ENCODE measurements around the gene NDUFA13.

NDUFA13 gene

DNA sequence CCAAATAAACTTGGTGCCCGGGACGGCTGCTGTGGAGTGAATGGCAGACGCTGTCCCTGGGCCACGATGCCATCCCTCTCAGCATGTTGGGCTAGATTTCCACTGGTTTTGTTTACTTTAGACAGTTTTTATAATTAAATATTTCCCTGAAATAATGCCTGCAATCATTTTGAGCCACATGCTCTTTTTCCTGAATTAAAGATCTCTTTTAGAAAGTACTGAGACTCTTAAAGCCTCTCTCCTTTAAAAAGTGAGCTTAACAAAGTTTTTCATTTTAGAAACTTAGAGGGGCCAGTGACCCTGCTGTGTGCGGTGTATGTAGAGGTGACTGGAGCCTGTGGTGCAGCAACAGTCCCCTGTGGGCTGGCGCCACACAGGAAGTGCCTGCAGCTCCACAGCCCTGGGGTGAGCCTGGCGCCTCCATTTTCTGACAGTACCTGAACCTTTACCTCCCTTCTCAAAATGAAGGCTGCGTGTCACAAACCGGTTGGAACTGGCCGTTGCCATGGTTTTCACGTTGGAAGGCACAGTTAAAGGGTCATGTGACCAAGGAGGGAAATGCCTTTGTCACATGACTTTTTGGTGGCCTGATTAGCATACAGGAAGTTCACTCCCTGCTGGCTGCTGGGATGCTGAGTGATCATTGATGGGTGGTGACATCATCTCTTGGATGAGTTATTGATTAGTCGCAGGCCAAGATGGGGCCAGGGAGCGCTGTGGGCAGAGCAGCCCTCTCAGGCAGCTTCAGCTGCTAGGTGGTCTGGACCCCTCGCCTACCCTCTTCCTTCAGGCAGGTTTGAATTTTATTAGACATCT, 26.9 kb upstream of the NDUFA13 start:
- peak; percentile 90 for DNase-seq (ENCODE audit: low read depth, low spot score)

DNA sequence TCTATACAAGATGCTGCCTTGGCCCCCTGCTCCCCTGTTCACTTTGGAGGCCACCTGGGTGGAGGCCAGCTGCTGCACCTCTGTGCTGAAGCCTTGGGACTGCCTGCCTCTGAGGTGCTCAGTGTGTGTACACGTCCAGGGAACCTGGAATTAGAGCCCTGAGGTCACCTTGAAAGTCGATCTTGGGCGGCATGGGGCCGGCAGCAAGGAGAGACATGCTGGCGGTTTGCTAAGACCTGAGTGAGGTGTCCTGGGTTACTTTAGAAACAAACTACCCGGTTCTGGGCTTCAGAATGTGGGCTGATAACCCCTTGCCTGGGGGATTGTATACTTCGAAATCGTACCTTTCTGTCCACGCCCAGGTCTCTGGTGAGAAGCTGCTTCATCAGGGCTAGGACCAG, 26.2 kb upstream of the NDUFA13 start:
- no peak for DNase-seq (ENCODE audit: low read depth, low spot score)

DNA sequence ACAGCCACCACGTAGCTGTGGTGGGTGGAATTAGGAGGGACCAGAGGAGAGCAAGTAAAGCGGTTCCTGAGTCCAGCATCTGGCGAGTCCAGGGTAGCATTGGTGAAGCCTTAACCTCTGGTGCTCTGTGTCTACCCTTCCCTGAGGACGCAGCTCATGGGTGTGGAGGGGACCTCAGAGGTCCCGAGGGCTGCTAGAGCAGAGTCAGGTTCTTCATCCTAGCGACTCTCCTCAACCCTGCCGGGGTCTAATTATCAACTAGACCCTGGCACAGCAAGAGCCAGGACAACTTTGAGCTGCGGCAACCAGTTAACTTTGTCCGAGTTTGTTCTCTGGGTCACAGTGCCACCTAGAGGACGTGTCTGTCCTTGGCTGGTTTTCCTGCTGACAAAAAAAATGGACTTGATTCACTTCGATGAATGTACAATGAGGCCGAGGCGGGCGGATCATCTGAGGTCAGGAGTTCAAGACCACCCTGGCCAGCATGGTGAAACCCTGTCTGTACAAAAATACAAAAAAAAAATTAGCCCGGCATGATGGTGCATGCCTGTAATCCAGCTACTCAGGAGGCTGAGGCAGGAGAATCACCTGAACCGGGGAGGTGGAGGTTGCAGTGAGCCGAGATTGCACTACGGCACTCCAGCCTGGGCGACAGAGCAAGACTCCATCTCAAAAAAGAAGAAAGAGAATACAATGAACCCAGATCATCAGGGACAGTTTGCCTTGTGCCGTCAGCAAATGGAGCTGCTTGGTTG, 25.6 kb upstream of the NDUFA13 start:
- DNase-seq (ENCODE audit: low read depth, low spot score): peak; percentile 71

DNA sequence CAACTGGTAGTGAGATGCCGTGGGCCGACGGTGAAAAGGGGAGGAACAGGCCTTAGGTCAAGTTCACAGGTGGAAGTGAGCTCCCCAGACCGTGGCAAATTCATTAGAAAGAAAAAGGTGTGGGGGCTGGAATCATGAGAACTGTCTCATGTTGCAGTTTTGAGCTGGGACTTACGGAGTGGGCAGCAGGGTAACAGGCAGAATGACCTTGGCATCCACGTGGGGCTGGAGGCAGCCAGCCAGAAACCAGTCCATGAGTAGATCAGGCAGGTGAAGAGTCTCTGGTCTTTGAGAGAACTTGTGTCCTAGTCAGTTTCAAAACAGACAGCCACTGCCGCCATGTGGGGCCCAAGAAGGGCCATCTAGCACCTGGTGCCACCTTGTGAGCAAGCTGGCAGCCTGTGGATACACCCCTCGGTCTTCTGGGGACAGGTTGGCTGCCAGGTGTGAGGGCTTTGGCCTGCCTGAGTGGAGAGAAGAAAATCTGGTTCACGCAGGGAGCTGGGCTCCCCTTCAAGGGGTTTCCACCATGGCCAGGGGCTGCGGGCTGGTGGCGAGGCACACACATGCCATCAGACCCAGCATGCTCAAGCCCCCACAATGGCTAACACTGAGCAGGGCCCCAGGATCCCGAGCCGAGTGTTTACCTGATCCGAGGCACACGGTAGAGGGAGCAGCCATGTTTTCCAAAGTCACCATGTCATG, 24.6 kb upstream of the NDUFA13 start:
- DNase-seq (ENCODE audit: low read depth, low spot score): no peak

DNA sequence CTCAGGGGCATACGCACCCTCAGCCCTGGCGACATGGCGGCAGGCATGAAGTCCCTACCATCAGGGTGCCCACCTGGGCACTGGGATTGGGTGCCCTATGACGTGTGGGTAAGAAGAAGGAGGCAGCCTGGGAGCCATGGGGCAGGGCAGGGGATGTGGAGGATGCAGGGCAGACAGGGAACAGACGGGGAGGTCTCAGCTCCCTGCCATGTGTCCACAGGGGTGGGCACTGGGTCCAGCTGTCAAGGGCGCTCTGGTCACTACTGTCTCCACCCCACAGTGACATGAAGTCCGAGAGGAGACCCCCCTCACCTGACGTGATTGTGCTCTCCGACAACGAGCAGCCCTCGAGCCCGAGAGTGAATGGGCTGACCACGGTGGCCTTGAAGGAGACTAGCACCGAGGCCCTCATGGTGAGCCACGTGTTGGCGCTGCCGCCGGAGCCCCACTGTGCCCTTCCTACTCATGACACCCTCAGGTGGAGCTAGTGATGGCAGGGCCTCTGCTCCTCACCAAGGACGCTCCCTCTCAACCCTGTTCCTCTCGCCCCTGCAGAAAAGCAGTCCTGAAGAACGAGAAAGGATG, 23.9 kb upstream of the NDUFA13 start:
- DNase-seq (ENCODE audit: low read depth, low spot score): no peak

DNA sequence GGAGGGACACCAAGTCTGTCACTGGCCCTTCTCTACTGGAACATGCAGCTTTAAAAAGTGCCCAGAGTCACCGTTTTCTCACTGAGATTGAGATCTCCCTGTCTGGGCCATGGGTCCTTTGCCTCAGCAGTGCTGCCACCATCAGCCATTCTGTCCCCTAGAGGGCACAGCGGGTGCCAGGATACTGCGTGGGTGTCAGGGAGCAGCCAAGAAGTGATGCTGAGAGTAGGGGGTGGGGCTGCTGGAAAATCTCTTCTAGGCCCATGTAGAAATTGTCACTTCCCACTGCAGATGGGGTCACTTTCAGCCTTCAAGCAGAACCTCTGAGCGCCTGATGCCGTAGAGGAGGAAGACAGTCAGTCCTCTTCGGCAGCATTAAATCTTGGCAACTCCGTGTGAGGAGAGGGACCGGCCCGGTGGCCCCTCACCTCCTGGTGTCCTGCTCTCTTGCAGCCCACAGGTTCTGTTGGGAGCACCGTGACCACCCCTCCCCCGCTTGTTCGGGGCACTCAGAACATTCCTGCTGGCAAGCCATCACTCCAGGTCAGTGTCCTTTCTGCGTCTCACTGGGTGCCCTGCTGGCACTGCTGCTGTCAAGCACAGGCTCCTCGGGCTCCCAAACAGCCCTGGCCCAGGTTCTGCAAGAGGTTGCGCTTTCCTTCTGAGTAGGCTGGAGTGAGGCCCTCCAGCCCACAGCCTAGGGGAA, 22.0 kb upstream of the NDUFA13 start:
- no peak for DNase-seq (ENCODE audit: low read depth, low spot score)

DNA sequence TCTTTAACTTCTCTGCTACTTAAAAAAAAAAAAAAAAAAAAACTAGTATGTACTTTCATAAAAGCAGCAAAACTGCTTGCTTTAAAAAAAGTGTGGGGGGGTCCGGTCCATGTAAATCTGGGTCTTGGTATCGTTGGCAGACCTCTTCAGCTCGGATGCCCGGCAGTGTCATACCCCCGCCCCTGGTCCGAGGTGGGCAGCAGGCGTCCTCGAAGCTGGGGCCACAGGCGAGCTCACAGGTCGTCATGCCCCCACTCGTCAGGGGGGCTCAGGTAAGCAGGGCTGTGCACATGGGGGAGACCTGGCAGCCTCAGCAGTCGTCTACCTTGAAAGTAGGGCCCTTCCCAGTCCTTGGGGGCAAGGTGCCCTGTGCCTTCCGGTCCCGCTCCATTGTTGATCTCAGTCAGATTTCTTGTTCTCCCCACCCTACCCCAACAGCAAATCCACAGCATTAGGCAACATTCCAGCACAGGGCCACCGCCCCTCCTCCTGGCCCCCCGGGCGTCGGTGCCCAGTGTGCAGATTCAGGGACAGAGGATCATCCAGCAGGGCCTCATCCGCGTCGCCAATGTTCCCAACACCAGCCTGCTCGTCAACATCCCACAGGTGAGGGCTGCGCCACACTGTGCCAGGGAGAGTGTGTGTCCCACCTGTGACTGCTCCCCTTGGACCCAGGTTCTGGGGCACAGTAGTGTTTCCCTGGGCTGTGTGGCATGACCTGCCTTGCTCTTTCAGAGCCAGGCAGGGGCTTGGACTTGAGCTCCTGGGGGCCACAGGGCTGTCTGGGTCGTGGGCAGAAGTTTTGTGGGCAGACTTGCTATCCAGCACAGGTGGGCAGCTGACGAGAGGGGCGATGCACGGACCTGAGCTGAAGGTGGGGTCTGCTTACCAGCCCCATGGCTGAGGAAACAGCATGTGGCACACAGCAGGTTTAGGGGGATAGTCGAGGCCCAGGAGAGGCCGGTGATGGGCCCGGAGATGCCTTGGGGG, 20.1 kb upstream of the NDUFA13 start:
- no peak for DNase-seq (ENCODE audit: low read depth, low spot score)

DNA sequence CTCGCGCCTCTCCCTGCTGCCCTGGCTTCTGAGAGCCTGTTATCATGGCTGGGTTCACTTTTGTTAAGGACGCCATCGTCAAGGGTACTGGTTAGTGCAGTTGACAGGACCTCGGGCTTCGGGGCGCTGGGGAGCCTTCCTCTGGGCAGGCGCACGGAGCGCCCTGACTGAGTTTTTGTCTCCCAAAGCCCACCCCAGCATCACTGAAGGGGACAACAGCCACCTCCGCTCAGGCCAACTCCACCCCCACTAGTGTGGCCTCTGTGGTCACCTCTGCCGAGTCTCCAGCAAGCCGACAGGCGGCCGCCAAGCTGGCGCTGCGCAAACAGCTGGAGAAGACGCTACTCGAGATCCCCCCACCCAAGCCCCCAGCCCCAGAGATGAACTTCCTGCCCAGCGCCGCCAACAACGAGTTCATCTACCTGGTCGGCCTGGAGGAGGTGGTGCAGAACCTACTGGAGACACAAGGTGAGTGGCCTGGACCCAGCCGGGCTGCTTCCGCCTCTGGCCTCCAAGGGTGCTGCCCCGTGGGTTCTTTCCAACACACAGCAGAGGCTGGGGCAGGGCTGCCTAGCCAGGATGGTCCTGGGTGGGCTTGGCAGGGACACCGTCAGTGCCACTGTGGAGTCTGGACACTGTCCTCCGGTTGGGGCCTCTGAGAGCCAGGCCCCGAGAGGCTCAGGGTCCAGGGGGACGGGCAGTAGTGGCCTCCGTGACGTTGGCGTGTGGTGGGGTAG, 17.6 kb upstream of the NDUFA13 start:
- DNase-seq (ENCODE audit: low read depth, low spot score): no peak

DNA sequence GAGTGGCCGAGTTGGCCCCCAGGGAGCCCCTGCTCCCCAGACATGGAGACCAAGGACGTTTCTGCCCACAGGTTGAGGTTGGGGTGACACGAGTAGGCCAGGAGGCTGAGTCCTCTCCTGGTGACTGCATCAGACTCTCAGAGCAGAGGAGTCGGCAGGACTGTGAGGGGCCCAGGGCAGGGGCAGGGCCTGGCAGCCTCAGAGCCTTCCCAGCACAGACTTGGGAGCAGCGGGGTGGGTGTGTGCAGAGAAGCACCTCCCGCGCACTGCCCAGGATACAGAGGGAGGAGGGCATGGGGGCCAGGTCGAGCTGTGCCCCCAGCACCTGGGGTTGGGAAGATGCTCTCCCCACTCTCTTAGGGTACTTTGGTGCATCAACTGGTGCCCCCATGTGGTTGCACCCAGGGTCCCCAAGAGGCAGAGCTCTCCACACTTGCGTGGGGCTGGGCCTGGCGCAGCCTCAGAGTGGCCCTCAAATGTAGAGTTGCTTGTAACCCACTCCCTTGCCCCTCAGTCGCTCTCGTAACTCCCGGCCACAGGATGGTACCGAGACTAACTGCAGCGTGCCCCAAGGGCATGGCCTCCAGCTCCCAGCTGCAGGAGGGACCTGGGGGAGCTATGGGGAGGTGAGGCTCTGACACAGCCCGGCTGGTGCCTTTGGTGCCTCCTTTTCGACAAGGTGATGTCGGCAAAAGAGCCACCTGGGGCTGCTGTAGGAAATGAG, 16.6 kb upstream of the NDUFA13 start:
- no peak for DNase-seq (ENCODE audit: low read depth, low spot score)

DNA sequence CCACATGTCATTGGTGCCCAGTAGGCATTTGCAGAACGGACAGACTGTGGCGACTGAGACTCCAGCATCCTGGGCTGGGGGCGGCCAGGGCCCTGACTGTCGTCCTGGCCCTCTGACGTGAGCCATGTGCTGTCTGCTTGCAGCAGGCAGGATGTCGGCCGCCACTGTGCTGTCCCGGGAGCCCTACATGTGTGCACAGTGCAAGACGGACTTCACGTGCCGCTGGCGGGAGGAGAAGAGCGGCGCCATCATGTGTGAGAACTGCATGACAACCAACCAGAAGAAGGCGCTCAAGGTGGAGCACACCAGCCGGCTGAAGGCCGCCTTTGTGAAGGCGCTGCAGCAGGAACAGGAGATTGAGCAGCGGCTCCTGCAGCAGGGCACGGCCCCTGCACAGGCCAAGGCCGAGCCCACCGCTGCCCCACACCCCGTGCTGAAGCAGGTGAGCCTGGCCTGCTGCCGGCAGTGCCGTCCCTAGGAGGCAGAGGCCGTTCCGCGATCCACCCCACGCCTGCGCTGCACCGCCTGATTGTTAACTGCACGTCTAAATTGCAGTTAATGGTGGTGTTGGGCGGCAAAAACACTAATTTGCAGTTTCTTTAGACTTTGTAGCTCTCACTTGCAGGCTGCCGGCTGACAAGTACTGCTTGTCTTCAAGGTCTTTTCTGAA, 14.9 kb upstream of the NDUFA13 start:
- no peak for DNase-seq (ENCODE audit: low read depth, low spot score)

DNA sequence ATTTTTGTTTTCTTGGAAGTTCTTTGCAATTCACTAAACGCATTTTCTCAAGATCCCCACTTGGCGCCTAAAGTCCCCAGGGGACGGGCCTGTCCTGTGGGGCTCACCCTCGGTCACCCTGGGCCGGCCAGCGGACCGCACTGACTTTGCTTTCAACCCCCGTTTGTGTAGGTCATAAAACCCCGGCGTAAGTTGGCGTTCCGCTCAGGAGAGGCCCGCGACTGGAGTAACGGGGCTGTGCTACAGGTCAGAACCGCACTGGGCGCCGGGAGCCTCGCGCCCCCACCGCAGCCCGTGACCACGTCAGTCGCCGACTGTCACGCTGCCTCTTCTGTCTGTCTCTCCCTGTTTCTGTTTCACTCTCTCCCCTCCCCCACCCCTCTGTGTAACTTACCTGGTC, 14.2 kb upstream of the NDUFA13 start:
- no peak for DNase-seq (ENCODE audit: low read depth, low spot score)

DNA sequence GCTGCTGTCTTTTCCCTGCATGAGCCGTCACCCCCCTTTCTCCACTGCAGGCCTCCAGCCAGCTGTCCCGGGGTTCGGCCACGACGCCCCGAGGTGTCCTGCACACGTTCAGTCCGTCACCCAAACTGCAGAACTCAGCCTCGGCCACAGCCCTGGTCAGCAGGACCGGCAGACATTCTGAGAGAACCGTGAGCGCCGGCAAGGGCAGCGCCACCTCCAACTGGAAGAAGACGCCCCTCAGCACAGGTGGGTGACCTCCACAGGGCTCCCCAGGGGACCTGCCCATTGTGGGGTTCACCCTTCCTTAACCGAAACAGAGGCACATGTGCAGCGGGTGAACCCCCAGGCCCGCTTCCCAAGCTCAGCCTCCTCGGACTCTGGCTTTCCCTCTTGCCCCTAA, 13.7 kb upstream of the NDUFA13 start:
- DNase-seq (ENCODE audit: low read depth, low spot score): no peak

DNA sequence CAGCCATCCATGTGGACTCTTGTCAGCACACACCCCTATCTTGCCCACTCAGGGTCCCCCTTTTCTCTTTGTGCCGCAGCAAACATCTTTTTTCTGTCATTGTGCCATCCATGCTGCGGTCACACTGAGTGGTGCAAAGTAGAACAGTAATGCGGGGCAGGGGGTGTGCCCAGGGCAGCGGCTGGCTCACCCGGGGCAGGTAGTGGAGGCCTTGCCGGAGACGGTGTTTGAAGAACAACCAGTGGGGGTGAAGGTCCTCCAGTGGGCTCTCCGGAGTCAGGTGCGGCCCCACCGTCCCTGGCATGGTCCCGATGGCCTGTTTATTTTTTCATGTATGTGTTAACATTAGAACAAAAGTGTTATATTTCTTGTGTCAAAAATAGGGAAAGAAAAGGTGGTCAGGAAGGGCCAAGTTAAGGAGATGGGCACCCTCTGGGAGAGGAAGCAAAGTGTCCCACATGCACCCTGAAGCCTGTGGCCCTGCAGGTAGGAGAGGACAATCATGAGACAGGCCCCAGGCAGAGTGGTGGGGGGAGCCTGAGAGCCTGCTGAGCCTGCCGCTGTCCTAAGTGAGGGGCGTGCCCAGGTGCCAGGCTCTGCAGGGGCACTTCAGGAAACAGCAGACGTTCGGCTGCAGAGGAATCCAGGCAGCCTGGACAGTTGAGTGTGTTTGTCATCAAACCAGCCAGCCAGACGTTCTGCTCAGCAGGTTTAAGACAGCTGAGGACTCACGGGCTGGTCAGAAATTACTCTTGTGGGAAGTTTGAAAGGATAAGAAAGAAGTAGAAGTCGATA, 13.0 kb upstream of the NDUFA13 start:
- DNase-seq (ENCODE audit: low read depth, low spot score): no peak

DNA sequence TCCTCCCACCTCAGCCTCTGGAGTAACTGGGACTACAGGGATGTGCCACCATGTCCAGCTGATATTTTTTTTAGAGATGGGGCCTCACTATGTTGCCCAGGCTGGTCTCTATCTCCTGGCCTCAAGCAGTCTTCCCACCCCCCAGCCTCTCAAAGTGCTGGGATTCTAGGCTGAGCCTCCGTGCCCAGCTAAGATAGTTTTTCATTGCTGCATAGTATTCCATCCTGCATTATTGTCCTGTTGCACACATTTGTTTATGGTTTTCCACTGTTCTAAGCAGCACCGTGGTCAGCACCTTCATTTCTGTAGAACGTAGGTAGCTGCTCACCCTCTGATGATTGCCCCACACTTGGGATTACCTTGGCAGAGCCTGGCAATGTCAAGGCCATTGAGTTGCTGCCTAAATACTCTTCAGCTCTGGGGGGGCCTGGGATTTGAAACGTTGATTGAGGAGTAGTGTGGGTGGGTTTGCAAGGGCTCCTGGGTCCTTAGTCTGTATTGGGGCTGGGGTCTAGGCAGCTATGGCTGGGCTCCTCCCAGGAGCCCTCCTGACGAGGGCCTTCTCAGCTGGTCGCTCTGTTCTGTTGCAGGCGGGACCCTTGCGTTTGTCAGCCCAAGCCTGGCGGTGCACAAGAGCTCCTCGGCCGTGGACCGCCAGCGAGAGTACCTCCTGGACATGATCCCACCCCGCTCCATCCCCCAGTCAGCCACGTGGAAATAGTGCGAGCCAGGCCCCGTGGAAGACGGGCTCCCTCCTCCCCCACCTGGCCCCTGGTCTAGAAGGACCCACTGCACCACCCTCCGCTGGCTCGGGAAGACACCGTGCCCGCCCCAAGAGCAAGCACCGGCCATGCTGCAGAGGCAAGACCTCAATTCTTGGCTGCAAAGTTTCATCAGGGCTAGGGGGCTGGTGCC, 11.0 kb upstream of the NDUFA13 start:
- DNase-seq (ENCODE audit: low read depth, low spot score): no peak

DNA sequence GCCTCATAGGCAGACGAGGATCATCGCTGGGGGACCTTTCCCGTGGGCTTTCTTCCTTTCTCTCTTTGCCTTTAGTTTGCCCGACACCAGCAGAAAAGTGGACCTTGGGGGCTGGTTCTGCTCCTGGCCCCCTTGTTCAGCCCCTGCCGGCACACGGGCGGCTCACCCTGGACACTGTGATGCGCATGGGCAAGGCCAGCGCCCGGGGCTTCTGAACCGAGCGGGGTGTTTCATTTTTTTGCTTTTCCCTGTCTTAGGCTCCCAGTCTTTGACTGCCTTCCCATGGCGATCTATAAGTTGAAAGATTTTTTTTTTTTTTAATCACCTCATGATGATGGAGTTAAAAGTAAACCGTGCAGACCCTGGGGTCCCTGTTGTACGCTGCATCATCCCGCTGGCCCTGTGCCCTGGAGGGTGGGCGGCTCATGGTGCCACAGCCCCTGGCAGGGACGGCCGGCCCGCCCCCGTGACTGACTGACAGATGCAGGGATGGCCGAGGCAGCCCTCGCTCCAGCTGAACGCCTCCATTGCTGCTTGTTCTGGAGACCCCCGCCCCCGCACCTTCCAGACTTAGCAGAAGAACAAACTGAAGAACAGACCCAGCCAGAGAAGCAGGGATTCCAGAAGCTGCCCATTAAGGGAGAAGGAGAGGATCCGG, 10.2 kb upstream of the NDUFA13 start:
- no peak for DNase-seq (ENCODE audit: low read depth, low spot score)

DNA sequence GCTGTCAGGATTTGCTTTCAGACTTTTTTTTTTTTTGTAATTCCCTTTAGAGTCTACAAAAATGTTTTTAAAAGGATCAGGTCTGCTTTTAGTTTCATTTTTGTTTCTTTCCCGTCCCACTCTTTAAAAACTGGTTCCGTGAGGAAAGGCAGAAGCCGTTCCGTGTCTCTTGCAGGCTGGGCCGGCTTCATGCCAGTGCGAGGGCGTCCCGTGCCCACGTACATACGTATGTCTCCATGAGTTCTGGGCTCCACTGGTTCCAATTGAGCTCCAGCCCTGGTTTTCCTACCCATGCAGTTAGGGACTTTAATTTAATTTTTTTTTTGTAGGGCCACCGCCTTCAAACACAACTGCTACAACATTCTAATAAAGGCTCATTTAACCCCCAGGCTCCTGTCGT, 9.4 kb upstream of the NDUFA13 start:
- no peak for DNase-seq (ENCODE audit: low read depth, low spot score)
